Activated T-cell treated with anti-CD3 and anti-CD28 coated beads for 48 hours (primary cell): ENCODE measurements around the gene CAMSAP1.

Experiments
- DNase-seq: peaks from one replicate; pipeline ENCODE4 v3.0.0-alpha.2; 2020; ENCODE audit warnings: low read depth

Gene CAMSAP1

DNA sequence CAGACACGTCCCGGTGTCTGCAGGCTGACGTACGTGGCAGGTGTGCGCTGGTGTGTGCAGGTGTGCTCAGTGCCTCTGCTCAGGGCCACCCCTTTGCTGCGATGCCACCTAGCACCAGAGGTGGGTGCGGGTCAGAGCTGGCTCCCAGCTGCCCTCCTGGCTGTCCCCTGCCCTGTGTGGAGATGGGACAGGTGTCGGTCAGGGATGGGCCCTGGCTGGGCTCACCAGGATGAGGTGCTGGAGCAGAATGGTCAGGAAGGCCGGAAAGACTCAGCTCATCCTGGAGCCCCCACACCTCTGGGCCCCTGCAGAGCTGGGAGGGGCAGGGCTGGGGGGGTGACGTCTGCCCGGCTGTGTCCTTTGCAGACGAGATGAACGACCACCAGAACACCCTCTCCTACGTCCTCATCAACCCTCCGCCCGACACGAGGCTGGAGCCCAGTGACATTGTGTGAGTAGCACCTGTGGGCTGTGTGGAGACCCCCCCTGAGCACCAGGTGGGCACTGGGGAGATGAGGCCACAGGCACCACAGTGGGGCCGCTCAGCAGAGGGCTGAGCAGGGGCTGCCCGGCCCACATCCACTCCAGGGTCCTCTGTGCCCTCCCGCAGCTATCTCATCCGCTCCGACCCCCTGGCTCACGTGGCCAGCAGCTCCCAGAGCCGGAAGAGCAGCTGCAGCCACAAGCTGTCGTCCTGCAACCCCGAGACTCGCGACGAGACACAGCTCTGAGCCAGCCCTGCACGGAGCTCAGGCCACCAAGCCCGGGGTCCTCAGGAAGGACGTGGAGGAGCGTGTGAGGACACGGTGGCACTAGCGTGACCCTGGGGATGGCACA is 115.7 kb downstream of the CAMSAP1 start:
- no peak for DNase-seq

DNA sequence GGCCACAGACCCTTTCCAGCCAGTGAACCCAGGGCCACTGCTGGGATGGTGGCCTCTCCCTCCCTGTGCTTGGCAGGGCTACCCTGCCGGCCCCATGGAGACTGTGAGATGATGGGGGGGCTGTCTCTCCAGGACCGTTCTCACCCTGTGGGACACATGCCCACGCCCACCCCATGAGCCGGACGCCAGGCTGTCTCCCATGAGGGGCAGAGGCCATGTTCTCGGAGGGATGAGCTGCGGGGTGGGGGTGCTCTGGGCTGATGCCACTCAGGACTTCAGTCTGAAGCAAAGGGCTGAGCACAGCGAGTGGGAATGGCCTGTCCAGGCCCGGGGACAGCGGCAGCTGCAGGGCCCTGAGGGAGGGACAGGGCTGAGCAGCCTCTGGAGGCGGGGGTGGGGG is 116.5 kb downstream of the CAMSAP1 start:
- DNase-seq, result no peak

DNA sequence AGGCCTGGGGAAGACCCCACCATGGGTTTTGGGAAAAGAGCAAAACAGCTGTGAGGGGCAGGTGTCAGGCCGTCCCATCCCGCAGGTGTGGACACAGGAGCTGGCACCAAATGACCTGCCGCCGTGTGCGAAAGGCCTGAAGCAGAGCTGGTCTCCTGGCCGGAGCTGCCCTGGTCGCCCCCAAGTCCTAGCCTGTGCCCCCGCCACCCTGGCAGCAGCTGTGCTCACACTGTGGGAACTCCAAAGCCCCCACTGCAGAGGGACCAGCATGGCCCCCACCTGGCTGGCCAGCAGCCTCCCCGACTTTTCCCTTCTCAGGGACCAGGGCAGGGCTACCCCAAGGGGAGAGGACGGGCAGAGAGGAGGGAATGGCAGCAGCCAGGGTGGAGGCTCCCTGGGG is 117.0 kb downstream of the CAMSAP1 start:
- no peak for DNase-seq

DNA sequence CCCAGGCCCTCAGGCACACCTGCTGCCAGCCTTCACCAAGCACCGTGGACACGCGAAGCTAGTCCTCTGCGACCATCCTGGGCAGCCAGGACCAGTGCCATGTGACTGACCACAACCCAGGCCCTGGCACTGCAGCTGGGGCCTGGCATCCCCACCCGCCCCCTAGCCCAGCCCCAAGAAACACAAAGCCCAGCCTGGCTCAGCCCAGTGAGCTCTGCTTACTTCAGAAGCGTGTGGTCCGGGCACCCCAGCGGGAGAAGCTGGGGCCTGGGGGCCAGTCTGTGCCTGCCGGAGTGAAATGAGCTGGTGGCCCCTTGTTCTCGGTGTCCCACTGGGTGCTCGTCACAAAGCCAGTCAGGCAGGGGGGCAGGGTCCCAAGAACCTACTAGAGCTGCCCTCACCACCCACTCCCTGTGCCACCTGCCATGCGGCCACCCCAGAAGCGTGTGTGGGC is 117.5 kb downstream of the CAMSAP1 start:
- DNase-seq, result no peak

DNA sequence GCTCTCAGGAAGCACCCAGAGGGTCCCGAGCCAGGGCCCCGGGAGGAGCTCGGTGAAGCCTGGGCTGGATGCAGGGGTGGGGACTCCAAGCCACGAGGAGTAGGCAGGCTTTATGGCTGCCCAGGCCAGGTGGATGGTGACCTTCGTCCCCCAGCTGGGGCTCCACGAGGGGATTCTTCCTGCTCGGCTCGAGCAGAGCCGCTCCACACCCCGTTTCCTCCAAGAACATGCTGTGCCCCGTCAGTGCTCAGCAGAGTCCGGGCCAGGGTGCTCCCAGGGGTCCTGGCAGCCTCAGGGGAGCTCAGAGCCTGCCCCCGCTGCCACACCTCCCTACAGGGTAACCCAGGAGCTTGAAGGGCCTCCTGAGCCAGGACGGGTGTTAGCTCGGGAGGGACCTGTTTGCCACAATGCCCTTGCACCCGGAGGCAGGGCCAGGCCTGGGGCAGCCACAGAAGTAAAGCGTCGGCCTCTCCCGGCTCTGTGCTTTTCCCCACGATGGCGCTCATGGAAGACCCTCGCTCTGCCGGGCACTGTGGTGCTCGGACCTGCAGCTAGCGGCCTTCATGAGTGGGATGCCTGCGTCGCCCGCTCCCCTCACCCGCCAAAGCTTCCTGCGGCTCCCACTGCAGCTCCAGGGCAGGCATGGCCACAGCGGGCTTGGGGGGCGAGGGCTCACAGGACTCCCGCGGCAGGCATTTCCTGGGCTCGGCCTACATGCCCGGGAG is 118.6 kb downstream of the CAMSAP1 start:
- no peak for DNase-seq

DNA sequence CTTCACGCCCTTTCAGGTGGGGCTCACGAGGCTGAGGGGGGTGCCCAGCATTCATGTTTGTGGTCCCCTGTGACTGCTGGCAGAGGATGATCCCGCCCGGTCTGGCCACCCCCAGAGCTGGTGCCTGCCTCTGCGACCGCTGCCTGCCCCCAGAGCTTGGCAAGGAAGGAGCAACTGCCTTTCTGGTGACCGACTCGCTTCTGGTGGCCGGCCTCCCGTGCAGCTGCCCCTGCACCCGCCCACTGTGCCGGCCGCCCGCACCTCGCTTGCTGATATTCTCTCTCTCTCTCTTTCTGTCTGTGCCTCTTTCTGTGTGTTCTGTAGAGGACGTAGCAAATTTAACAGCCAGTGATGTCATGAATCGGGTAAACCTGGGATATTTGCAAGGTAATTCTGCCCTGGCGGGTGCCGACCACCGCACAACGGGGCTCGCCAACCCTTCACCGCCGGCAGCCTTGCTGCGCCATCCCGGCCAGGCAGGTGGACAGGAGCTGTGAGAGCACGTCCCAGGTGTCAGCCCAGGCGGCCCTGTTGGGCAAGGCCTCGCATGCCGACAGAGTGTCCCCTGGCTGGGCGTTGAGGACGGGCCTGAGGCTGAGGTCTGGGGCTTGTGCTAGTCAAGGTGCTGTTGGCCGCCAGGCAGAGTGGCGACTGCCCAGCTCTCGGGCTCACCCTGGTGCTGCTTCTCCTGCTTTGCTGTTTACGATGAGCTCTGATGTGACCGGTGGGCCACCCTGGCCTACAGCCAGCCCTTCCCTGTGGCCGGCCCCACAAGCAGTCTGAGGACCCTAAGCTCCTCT is 119.4 kb downstream of the CAMSAP1 start:
- DNase-seq, result no peak

DNA sequence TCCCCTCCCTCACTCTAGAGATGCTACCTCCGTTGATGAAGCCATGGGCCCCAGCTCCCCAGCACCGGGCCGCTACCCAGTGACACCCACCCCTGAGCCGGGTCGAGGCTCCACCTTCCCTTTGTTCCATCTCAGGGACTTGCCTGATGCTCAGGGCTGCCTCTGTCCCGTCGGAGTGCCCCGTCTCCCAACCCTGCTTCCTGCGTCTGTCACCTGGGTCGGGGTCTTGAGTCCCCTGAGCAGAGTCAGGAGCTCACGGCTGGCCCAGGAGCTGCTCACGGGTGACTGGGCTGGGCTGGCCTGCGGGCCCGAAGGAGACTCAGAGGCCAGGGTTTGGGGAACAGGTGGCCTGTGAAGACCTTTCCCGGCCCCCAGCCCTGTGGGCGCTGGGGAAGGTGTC is 120.0 kb downstream of the CAMSAP1 start:
- DNase-seq, result no peak

DNA sequence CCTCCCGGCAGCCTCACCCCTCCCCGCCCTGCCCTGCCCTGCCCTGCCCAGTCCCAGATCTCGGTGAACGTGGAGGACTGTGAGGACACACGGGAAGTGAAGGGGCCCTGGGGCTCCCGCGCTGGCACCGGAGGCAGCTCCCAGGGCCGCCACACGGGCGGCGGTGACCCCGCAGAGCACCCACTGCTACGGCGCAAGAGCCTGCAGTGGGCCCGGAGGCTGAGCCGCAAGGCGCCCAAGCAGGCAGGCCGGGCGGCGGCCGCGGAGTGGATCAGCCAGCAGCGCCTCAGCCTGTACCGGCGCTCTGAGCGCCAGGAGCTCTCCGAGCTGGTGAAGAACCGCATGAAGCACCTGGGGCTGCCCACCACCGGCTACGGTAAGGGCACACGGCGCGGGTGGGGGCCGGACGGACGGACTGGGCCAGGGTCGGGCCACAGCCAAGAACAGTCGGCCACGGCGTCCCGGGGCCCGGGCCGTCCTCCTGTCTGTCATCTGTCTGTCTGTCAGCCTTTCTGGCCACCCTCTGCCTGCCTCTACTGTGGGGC is 121.1 kb downstream of the CAMSAP1 start:
- no peak for DNase-seq

DNA sequence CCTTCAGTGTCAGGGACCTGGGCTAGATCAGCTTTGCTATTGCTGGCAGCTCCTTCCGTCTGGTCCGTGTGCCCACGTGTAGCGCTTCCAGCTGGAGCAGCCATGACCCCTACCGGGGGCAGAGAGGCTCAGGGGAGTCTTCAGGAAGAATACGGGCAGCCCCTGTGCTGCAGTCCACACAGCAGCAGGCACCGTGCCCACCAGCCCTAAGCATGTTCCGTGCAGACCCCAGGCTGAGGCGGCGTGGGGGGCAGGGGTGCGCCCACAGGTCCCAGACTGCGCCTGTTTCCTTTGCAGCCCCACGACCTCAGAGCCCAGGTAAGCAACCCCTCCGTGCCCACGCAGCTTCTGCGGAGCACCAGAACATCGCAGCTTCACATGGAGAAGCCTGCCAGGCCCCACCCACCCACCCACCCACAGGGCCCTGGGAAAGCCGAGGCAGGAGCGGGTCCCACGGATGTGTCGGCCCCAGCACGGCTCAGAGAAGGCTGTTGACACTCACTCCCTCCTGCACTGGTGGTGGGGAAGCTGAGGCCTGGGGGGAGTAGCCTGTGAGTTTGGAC is 122.3 kb downstream of the CAMSAP1 start:
- DNase-seq, result no peak

DNA sequence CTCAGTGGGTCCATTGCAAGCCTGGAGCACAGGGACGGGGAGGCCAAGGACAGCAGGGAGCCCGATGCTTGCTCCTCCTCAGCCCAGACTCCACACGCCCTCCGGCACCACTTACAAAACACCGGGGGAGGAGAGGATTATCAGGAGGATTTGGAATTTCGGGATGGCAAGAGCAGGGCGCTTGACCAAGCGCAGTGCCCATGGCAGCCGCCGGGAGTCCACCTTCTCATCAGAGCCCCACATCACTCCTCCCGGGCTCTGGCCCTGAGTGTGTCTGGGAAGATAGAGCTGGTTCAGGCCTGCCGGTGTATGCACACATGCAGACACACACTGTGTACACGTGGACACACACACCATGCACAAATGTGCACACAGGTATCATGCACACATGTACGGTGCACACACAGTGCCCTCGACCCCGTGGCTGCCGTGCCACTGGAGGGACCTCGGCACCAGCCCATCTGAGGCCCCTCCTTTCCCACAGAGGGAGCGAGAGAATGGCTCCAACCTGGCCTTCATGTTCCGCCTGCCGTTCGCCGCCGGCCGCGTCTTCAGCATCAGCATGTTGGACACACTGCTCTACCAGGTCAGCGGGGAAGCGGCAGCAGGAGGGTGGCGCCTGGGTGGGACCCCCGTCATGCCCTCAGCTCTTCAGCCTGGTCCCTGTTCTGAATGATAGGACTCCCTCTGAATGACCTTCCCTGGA is 123.7 kb downstream of the CAMSAP1 start:
- DNase-seq, result no peak

DNA sequence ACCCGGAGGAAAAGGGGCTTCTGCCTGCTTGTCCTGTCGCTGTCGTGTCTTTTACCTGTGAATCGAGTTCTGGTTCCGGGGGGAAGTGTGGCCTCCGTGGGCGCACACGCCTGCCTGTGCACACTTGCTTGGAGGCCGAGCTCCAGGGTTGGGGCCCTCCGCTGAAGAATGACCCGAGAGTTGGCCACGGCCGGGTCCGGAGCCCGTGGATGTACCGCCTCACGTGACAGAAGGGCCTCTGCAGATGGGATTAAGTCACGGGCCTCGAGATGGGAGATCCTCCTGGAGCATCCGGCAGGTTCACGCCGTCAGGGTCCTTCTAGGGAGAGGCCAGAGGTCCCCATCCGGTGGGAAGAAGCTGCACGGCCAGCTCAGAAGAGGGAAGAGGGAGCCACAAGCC is 124.4 kb downstream of the CAMSAP1 start:
- DNase-seq, result no peak

DNA sequence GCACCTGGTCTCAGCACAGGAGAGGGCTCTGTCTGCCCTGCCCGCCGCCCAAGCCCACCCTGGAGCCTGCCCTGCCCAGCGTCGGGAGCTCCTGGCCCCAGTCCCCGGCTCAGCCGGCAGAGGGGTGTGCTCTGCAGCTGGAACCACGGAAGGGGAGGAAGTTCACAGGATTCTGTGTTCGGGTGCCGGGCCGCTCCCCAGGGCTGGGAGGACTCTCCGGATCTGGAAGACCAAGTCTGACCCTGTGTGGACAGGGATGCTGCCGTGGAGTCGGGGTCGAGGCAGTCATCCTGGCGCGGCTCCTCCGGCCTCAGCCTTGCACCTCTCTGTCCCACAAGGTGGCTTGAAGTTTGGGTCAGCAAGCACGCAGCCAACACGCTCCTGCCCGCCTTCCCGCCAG is 126.7 kb downstream of the CAMSAP1 start:
- no peak for DNase-seq

DNA sequence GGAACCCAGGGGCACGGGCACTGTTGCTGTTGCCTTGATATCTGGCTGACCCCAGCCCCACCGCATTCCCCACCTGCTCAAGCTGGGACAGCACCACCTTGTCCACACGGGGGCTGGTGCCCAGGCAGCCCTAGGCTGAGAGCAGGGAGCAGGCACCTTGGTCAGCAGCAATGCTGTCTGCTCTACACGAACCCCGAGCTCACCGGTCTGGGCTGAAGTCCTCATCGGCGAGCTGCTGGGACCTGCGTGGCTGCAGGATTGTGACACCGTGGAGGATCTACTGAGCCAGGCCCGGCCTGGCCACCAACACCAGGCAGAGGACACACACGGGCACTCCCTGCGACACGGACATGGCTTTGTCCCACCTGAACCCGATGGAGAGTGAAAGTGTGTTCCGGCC is 127.3 kb downstream of the CAMSAP1 start:
- no peak for DNase-seq

DNA sequence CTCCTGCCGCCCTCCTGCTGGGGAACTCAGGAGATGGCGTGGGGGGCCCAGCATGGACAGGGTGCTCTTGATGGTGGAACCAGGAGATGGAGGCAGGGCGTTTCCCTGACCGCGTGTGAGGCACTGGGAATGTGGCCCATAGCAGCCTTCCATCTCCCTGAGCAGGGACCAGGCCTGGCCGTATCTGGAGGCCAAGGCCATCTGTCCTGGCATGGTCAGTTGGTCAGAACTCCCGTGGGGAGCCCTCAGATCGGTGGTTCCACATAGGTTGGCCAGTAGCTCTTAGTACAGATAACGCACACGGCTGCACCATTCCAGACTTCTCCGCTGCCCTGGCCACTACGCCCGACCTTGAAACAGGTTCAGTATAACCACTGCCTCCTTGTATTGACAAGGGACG is 127.8 kb downstream of the CAMSAP1 start:
- no peak for DNase-seq

DNA sequence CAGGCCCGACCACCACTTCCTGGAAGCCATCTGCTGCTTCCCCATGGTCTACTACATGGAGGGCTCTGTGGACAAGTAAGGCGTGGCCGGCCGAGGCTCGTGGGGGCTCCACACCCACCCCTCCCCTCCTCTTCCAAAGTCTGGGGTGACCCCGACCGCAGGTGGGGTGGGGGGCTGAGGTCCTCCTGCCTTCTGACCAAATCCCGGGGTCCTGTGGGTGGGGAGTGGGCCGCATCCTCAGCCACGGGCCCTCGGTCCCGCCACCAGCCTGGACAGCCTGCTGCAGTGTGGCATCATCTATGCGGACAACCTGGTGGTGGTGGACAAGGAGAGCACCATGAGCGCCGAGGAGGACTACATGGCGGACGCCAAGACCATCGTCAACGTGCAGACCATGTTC is 128.9 kb downstream of the CAMSAP1 start:
- DNase-seq, result no peak

DNA sequence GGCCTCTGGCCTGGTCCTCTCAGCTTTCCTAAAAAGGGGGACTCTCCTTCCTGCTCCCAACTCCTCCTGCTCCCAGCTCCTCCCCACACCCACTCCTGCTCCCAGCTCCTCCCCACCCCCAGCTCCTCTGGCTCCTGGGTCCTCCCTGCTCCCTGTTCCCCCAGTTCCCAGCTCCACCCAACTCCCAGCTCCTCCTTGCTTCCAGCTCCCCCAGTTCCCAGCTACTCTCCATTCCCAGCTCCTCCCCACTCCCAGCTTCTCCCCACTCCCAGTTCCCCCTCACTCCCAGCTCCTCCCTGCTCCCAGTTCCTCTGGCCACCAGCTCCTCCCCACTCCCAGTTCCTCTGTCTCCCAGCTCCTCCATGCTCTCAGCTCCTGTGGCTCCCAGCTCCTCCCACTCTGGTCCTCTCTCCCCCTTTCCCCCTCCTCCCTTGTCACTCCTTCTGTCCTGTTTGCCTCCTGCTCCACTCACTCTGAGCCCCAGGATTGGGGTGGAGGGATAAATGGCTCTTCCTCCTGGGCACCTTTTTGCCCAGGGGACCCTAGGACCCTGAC is 129.6 kb downstream of the CAMSAP1 start:
- DNase-seq, result no peak

DNA sequence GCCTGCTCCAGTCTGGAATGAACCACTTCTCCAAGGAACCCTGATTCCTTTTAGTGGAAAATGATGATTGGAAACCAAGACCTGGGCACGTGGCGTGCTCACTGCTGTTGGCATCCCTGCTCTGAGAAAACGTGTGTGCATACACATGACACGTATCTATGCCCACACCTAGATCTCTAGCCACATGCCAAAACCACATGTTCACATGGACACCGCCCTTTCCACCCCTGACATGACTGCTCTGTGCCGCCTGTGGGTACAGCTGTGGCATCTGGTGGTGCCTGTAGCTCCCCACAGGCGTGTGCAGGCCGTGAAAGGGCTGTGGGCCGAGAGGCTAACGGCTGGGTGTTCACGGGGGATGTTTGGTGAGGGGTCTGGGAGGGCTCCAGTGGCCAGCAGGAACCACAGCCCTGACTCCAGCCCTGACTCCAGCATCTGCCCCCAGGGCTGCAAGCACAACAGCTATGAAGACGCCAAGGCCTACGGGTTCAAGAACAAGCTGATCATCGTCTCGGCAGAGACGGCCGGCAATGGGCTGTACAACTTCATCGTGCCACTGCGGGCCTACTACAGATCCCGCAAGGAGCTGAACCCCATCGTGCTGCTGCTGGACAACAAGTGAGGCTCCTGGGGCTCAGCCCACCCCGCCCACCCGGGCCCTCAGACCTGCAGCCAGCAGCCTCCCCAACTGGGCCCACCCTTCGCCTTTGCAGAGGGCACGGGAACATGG is 130.3 kb downstream of the CAMSAP1 start:
- no peak for DNase-seq

DNA sequence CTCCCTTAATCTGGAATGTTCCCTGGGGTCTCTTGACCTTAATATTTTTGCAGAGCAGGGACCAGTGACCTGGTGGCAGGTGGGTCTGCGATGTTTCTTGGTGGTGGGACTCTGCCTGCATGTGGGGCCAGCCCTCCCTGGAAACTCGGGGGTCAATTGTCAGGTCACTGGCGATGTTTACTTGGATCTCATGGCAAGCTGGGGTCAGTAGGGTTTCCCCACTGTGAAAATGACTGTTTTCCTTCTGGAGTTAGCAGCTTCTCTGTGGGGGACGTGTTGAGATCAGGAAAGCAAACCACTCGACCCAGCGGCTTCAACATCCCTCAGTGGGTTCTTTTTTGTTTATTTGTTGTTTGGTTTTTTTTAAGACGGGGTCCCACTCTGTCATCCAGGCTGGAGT is 131.4 kb downstream of the CAMSAP1 start:
- DNase-seq, result no peak

DNA sequence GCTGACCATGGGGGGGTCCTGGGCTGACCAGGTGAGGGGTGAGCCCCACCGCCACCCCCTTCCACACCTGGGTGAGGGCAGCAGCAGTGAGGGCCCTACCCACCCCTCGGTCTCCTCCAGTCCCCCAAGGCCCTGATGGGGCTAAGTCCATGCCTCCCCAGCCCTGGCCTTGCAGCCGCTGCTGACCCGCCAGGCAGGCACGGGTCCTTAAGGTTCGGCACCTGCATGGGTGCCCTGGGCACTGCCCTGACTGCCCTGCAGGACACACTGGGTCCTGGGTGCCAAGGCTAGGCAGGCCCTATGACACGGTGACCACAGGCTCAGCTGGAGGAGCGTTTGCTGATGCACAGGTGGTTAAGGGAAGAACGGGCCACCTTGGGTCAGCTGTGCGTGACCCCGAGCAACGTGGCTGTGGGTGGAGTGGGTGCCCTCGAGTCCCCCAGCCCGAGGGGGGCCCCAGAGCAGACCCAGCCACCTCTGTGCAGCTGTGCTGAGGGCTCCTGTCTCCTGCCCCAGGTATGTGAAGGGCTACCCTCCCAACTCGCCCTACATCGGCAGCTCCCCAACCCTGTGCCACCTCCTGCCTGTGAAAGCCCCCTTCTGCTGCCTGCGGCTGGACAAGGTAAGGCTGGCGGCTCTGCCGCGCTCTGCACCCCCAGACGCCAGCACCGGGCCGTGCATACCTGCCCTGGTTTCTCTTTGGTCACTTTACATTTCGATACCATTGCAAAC is 132.4 kb downstream of the CAMSAP1 start:
- no peak for DNase-seq
